Lung (tissue), 16 donors: Measurements from ENCODE around the gene LDB3. TPM values are rescaled to one million over a fixed set of nuclear protein-coding genes. Genes with fewer than 3 reads are reported as not detected.
A peak's percentile ranks its signal among the peaks of the same experiment; 100 is the strongest.

ENCODE experiments used
- ATAC-seq: fragments of 200-7000 bp; cut with Tn5 transposase; one replicate; pipeline ENCODE4 v1.9.1; 2020; ENCODE audit warnings: moderate number of reproducible peaks; ENCODE audit not compliant: insufficient read depth, low FRiP score
- DNase-seq, 3 donors: peaks; one replicate each; pipeline ENCODE4 v3.0.0-alpha.2; 2013 to 2017
- H3K27ac ChIP-seq, 2 donors: one replicate each; pipeline ENCODE4 v1.5.1; 2013; ENCODE audit warnings: mild to moderate bottlenecking in 2 of 2, moderate library complexity in 2 of 2, control low read depth in 1 of 2, inconsistent platforms in 1 of 2, low read depth in 1 of 2, low read length in 1 of 2
- H3K27me3 ChIP-seq, 3 donors: one replicate each; pipeline ENCODE4 v1.5.1; 2013; ENCODE audit warnings: low read length in 2 of 3; ENCODE audit not compliant: control insufficient read depth in 3 of 3, insufficient read depth in 3 of 3
- H3K36me3 ChIP-seq, 4 donors: one replicate each; pipeline ENCODE4 v1.5.1; 2013; ENCODE audit warnings: low read length in 4 of 4, mild to moderate bottlenecking in 1 of 4, moderate library complexity in 1 of 4; ENCODE audit not compliant: control insufficient read depth in 4 of 4, insufficient read depth in 4 of 4
- H3K4me1 ChIP-seq, 5 donors: one replicate each; pipeline ENCODE4 v1.5.1; 2013; ENCODE audit warnings: low read length in 5 of 5, mild to moderate bottlenecking in 2 of 5, moderate library complexity in 1 of 5; ENCODE audit not compliant: control insufficient read depth in 5 of 5, insufficient read depth in 5 of 5
- H3K4me3 ChIP-seq: one replicate; pipeline ENCODE4 v1.5.1; 2013; ENCODE audit warnings: mild to moderate bottlenecking, control low read depth, moderate library complexity
- H3K9ac ChIP-seq, 2 donors: one replicate each; pipeline ENCODE4 v1.5.1; 2013; ENCODE audit warnings: low read length in 2 of 2, control low read depth in 1 of 2; ENCODE audit not compliant: insufficient read depth in 1 of 2
- H3K9me3 ChIP-seq, 4 donors: one replicate each; pipeline ENCODE4 v1.5.1; 2013; ENCODE audit warnings: low read length in 3 of 4, mild to moderate bottlenecking in 1 of 4, moderate library complexity in 1 of 4; ENCODE audit not compliant: control insufficient read depth in 4 of 4, insufficient read depth in 3 of 4
- WGBS, 2 donors: extraction: QIAGEN DNeasy Blood & Tissue Kit; methylation state at CpG; one replicate each; pipeline ENCODE4 v1.1.7; 2013; 5-methylcytosine and 5-hydroxymethylcytosine counted together
- long read RNA-seq, 5 donors: transcript quantifications; one replicate each; lab custom pipeline, GENCODE V29; 2026
- polyA plus RNA-seq, 2 donors: library from polyadenylated mRNA; stranded (reverse); fragments of 200-250 nt; gene quantifications; one replicate each; pipeline ENCODE4 v1.2.1, GENCODE V29; 2013
- total RNA-seq, 2 donors: library from RNA; depleted of rRNA in 1 of 2; stranded (reverse); fragments of >200 nt in 1 of 2; gene quantifications; one replicate each; pipeline ENCODE4 v1.2.1, GENCODE V29; 2014 to 2021
- TF ChIP-seq, protein P1 (sequence below): IDR thresholded peaks from 2 replicates; pipeline ENCODE4 v1.5.1; 2012; ENCODE audit warnings: mild to moderate bottlenecking; ENCODE audit errors: control extremely low read depth, extremely low read depth
- donor health status: control.
- donor health status: control.
- donor health status: Bipolar disorder and iron deficiency.
- donor health status: healthy.
- donor health status: DM: yes; HTN: yes; CAD: no.

LDB3 gene, protein sequence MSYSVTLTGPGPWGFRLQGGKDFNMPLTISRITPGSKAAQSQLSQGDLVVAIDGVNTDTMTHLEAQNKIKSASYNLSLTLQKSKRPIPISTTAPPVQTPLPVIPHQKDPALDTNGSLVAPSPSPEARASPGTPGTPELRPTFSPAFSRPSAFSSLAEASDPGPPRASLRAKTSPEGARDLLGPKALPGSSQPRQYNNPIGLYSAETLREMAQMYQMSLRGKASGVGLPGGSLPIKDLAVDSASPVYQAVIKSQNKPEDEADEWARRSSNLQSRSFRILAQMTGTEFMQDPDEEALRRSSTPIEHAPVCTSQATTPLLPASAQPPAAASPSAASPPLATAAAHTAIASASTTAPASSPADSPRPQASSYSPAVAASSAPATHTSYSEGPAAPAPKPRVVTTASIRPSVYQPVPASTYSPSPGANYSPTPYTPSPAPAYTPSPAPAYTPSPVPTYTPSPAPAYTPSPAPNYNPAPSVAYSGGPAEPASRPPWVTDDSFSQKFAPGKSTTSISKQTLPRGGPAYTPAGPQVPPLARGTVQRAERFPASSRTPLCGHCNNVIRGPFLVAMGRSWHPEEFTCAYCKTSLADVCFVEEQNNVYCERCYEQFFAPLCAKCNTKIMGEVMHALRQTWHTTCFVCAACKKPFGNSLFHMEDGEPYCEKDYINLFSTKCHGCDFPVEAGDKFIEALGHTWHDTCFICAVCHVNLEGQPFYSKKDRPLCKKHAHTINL
- total RNA-seq (1 to 10 TPM; 1.4 to 3.2 TPM), polyA plus RNA-seq (1 to 10 TPM in 1 of 2 donors, under 1 TPM in 1; 0.37 to 1.6 TPM)
- long read RNA-seq, donor 1, partial matches to known transcripts, result 0 of 1 reads
- long read RNA-seq, donor 1, other reads (novel, unspliced or antisense), result 0 of 1 reads
- long read RNA-seq, donor 2, result 0 reads
- long read RNA-seq, donor 3, result 0 reads
- long read RNA-seq, donor 4, result 0 reads
- long read RNA-seq, donor 5, result 0 reads

DNA sequence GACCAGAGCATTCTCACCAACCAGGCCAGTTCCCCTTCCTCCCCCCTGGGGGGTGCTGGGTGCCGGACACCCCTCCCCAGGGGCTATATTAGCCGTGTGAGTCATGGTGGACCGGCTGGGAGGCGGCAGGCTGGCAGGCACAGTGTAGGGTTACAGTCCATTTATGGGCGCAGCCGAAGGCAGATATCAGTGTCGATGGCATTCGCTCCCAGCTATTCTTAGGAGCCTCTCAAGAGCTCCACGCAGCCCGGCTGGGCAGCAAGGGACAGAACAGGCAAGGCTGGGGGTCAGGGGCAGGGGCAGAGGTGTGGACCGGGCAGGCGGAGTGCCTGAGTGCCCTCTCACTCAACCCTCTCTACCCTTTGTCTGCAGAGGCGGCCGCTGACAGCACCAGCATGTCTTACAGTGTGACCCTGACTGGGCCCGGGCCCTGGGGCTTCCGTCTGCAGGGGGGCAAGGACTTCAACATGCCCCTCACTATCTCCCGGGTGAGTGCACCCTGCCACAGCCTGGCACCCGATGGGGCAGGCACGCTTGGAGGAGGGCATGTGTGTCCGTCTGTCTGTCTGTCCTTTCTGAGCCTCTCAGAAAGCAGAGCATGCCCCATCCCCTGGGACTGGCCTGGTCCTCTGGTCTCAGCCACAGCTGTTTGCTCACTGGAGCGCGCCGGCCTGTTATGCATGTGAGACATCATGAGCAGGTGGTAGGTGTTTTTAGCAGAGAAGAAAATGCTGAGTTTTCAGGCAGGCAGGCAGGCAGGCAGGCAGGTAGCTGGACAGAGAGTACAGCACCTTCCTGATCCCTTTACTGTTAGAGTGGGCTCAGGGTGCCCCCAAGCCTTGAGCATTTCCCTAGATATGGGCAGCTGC, at the start of gene LDB3:
LDB3 (plus strand) TSS at position 215 of the 869 bp plus-strand sequence; CDS start at position 396, 181 bp downstream.
- no peak within 1 kb of the TSS for H3K9ac ChIP-seq
- H3K36me3 ChIP-seq, result no peaks in the 10 kb centered on the region
- peaks cover 0 to 39% (median 3%) of the 10 kb centered on the region in 5 donors for H3K4me1 ChIP-seq
- H3K4me3 ChIP-seq, result no peak within 1 kb of the TSS
- TF ChIP-seq, protein P1, sequence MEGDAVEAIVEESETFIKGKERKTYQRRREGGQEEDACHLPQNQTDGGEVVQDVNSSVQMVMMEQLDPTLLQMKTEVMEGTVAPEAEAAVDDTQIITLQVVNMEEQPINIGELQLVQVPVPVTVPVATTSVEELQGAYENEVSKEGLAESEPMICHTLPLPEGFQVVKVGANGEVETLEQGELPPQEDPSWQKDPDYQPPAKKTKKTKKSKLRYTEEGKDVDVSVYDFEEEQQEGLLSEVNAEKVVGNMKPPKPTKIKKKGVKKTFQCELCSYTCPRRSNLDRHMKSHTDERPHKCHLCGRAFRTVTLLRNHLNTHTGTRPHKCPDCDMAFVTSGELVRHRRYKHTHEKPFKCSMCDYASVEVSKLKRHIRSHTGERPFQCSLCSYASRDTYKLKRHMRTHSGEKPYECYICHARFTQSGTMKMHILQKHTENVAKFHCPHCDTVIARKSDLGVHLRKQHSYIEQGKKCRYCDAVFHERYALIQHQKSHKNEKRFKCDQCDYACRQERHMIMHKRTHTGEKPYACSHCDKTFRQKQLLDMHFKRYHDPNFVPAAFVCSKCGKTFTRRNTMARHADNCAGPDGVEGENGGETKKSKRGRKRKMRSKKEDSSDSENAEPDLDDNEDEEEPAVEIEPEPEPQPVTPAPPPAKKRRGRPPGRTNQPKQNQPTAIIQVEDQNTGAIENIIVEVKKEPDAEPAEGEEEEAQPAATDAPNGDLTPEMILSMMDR, result no peak
- DNase-seq, result peak in 1 of 3 donors; percentile 40
- peaks cover 0 to 2% (median 0%) of the 10 kb centered on the region in 4 donors for H3K9me3 ChIP-seq
- ATAC-seq, result no peak
- no peaks in the 10 kb centered on the region for H3K27me3 ChIP-seq
- WGBS, 2 donors, result 60 to 74% methylated on average over 22 to 23 of the region's 23 CpGs
- peak within 1 kb of the TSS; percentile 15 to 94 for H3K27ac ChIP-seq

DNA sequence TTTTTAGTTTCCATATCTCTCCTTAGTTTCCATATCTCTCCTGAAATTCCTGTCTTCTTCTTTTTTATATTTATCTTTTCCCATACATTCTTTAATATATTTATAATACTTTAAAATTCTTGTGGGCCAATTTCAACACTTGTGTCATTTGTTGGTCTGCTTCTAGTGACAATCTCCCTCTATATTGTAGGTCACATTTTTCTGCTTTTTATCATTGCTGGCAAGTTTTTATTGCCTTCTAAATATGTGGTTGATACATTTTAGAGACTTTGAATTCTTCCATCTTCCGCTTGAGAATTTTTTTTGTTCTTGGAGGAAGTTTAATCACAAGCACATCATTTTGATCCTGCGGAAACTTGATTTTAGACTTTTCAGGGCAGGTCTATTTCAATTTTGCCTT, 40.0 kb upstream of the LDB3 start:
- Histone ChIP-seq H3K27ac (no peak overlapping the region), H3K4me1 (peaks cover 0 to 5% (median 0%) of the 10 kb centered on the region in 5 donors), H3K4me3 (no peak overlapping the region), H3K36me3 (no peaks in the 10 kb centered on the region), H3K9me3 (peaks cover 0 to 3% (median 0%) of the 10 kb centered on the region in 4 donors), H3K9ac (no peak overlapping the region), H3K27me3 (peaks cover 0 to 9% (median 7%) of the 10 kb centered on the region in 3 donors)
- 93 to 95% methylated on average over 2 of the region's 2 CpGs for WGBS, 2 donors
- TF ChIP-seq, protein P1, result no peak
- no peak for DNase-seq
- ATAC-seq, result no peak

DNA sequence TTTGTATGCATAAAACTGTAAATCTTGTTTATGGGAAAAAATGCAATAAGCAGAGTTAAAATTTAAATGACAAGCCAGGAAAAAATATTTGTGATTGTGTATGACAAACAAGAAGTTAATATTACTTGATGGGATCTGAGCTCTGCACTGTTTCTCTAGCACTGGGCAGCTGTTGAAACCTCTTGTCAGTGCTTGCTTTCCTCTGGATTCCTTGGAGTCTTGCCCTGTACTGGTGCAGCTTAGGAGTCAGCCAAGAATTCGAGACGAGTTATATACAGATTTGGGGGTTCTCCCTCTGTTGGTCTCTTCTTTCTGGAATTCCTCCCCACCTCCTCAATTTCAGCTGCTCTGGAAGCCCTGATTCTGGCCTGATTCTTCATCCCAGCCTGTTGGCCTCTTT, 38.2 kb upstream of the LDB3 start:
- peaks cover 0 to 5% (median 0%) of the 10 kb centered on the region in 5 donors for H3K4me1 ChIP-seq
- DNase-seq (peak; percentile 47 to 79 (median 67)), ATAC-seq (no peak)
- 32 to 59% methylated on average over 2 of the region's 2 CpGs for WGBS, 2 donors
- peaks cover 0 to 3% (median 0%) of the 10 kb centered on the region in 4 donors for H3K9me3 ChIP-seq
- peaks cover 0 to 13% (median 7%) of the 10 kb centered on the region in 3 donors for H3K27me3 ChIP-seq
- TF ChIP-seq, protein P1, result no peak
- H3K9ac ChIP-seq, result no peak overlapping the region
- no peaks in the 10 kb centered on the region for H3K36me3 ChIP-seq
- H3K27ac ChIP-seq, result no peak overlapping the region
- H3K4me3 ChIP-seq, result no peak overlapping the region
